ENCODE data around the gene RB1.
"Not testable (repeated sequence)": the region's sequence is repeated elsewhere in the genome, so short reads cannot be mapped to it uniquely, and the experiment has no call there.

Gene RB1

GRCh38 chr13:48299591-48299990 lies 4.0 kb upstream of the RB1 start:
- no peak for DNase-seq

GRCh38 chr13:48302871-48303358 lies 636 bp upstream of the RB1 start:
- DNase-seq: no peak

- DNase-seq: peak; percentile 30
Measured at GRCh38 chr13:48304143-48304876, 759 bp downstream of the RB1 start.

- DNase-seq: no peak
Measured at GRCh38 chr13:48311223-48311622, 7.7 kb downstream of the RB1 start.

GRCh38 chr13:48315969-48316650 lies 12.6 kb downstream of the RB1 start:
- DNase-seq: no peak

- no peak for DNase-seq
Measured at GRCh38 chr13:48316826-48317510, 13.4 kb downstream of the RB1 start.

- DNase-seq: no peak
Measured at GRCh38 chr13:48317511-48318376, 14.2 kb downstream of the RB1 start.

GRCh38 chr13:48318377-48318811 lies 14.8 kb downstream of the RB1 start:
- no peak for DNase-seq

GRCh38 chr13:48318821-48319511 lies 15.4 kb downstream of the RB1 start:
- no peak for DNase-seq

GRCh38 chr13:48319531-48320398 lies 16.2 kb downstream of the RB1 start:
- DNase-seq: no peak

GRCh38 chr13:48320399-48320790 lies 16.8 kb downstream of the RB1 start:
- DNase-seq: no peak

- DNase-seq: no peak
Measured at GRCh38 chr13:48320891-48321510, 17.4 kb downstream of the RB1 start.

GRCh38 chr13:48322294-48322693 lies 18.7 kb downstream of the RB1 start:
- DNase-seq: no peak

GRCh38 chr13:48333976-48334375 lies 30.4 kb downstream of the RB1 start:
- no peak for DNase-seq

GRCh38 chr13:48334534-48335127 lies 31.1 kb downstream of the RB1 start:
- peak; percentile 12 for DNase-seq

- not testable (repeated sequence) for DNase-seq
Measured at GRCh38 chr13:48339198-48339597, 35.6 kb downstream of the RB1 start.

GRCh38 chr13:48344264-48344663 lies 40.7 kb downstream of the RB1 start:
- no peak for DNase-seq

GRCh38 chr13:48346583-48346982 lies 43.0 kb downstream of the RB1 start:
- no peak for DNase-seq

GRCh38 chr13:48349525-48349924 lies 46.0 kb downstream of the RB1 start:
- no peak for DNase-seq

GRCh38 chr13:48353590-48353989 lies 50.0 kb downstream of the RB1 start:
- no peak for DNase-seq

All from NCI-H2171 treated with DMSO at 0.1 percent for 48 hours (cell line).